HepG2 (cell line): ENCODE data around the gene PCBP4. TPM values are rescaled to one million over a fixed set of nuclear protein-coding genes. Genes with fewer than 3 reads are reported as not detected.
A peak's percentile ranks its signal among the peaks of the same experiment; 100 is the strongest.

Experiments used
- BRD4 ChIP-seq: sonication (generic); formaldehyde crosslinking; IDR thresholded peaks from 2 replicates; pipeline ENCODE4 v1.4.0; 2020; ENCODE audit warnings: missing genetic modification reagents
- CREM ChIP-seq, 2 experiments: sonication (generic) in 1 of 2; formaldehyde crosslinking in 1 of 2; IDR thresholded peaks; 2 replicates each; pipeline versions ENCODE4 v1.4.0 to v1.6.1; 2016 to 2020; ENCODE audit warnings: antibody characterized with exemption in 1 of 2, mild to moderate bottlenecking in 1 of 2, missing genetic modification reagents in 1 of 2
- EEA1 ChIP-seq: sonication (generic); formaldehyde crosslinking; IDR thresholded peaks from 2 replicates; pipeline ENCODE4 v1.5.1; 2020; ENCODE audit warnings: mild to moderate bottlenecking, missing genetic modification reagents, borderline replicate concordance
- EED ChIP-seq: sonication (generic); formaldehyde crosslinking; IDR thresholded peaks from 2 replicates; pipeline ENCODE4 v1.5.0; 2020; ENCODE audit warnings: mild to moderate bottlenecking, missing genetic modification reagents
- FOSL1 ChIP-seq: sonication (generic); formaldehyde crosslinking; IDR thresholded peaks from 2 replicates; pipeline ENCODE4 v1.9.0; 2021; ENCODE audit warnings: missing genetic modification reagents, borderline replicate concordance
- HNRNPH1 ChIP-seq: fragments of 200-400 bp; formaldehyde crosslinking; optimal IDR thresholded peaks from 2 replicates; pipeline ENCODE3; 2017; ENCODE audit warnings: mild to moderate bottlenecking, low read depth, low read length
- HNRNPL ChIP-seq: fragments of 200-400 bp; formaldehyde crosslinking; IDR thresholded peaks from 2 replicates; pipeline ENCODE4 v1.6.1; 2017; ENCODE audit warnings: mild to moderate bottlenecking, low read depth, low read length
- KDM2A ChIP-seq: sonication (generic); formaldehyde crosslinking; IDR thresholded peaks from 2 replicates; pipeline ENCODE4 v1.4.0; 2020; ENCODE audit warnings: low read depth, missing genetic modification reagents, borderline replicate concordance
- KDM6A ChIP-seq: IDR thresholded peaks from 2 replicates; pipeline ENCODE4 v1.6.1; 2016; ENCODE audit warnings: low read depth
- KLF15 ChIP-seq: sonication (generic); formaldehyde crosslinking; IDR thresholded peaks from 2 replicates; pipeline ENCODE4 v1.8.1; 2023; ENCODE audit warnings: borderline replicate concordance, mild to moderate bottlenecking, inconsistent platforms, missing genetic modification reagents, mixed read lengths
- MIER3 ChIP-seq: IDR thresholded peaks from 2 replicates; pipeline ENCODE4 v1.6.1; 2016; ENCODE audit warnings: missing compliant biosample characterization, borderline replicate concordance
- POGZ ChIP-seq: sonication (generic); formaldehyde crosslinking; IDR thresholded peaks from 2 replicates; pipeline ENCODE4 v1.4.0; 2020; ENCODE audit warnings: mild to moderate bottlenecking, missing genetic modification reagents
- TBX3 ChIP-seq: fragments of 450-650 bp; IDR thresholded peaks from 2 replicates; pipeline ENCODE4 v1.6.1; 2017; ENCODE audit warnings: antibody characterized with exemption, mild to moderate bottlenecking, inconsistent platforms, borderline replicate concordance
- ZNF230 ChIP-seq: sonication (generic); formaldehyde crosslinking; IDR thresholded peaks from 2 replicates; pipeline ENCODE4 v1.4.0; 2020; ENCODE audit warnings: mild to moderate bottlenecking, missing genetic modification reagents
- ZNF44 ChIP-seq: sonication (generic); formaldehyde crosslinking; IDR thresholded peaks from 2 replicates; pipeline ENCODE4 v1.5.1; 2020; ENCODE audit warnings: mild to moderate bottlenecking, missing genetic modification reagents
- ZNF451 ChIP-seq: sonication (generic); formaldehyde crosslinking; IDR thresholded peaks from 2 replicates; pipeline ENCODE4 v1.5.0; 2020; ENCODE audit warnings: mild to moderate bottlenecking, missing genetic modification reagents
- ZNF567 ChIP-seq: sonication (generic); formaldehyde crosslinking; IDR thresholded peaks from 2 replicates; pipeline ENCODE4 v1.8.1; 2023; ENCODE audit warnings: mild to moderate bottlenecking, missing genetic modification reagents, borderline replicate concordance
- ZSCAN22 ChIP-seq: sonication (generic); formaldehyde crosslinking; IDR thresholded peaks from 2 replicates; pipeline ENCODE4 v1.4.0; 2020; ENCODE audit warnings: mild to moderate bottlenecking, missing genetic modification reagents
- ZSCAN9 ChIP-seq: IDR thresholded peaks from 2 replicates; pipeline ENCODE4 v1.6.1; 2016; ENCODE audit warnings: borderline replicate concordance
- ZZZ3 ChIP-seq: sonication (generic); formaldehyde crosslinking; IDR thresholded peaks from 2 replicates; pipeline ENCODE4 v1.4.0; 2020; ENCODE audit warnings: missing genetic modification reagents, mild to moderate bottlenecking, borderline replicate concordance
- polyA plus RNA-seq, 8 experiments: library from polyadenylated mRNA; depleted of rRNA in 3 of 8; stranded (reverse) in 7 of 8; unstranded in 1 of 8; fragments of >200 nt; fragmentation: Illumina TruSeq in 4 of 8; extraction: Trizol in 4 of 8; gene quantifications; 2 replicates each; pipeline versions ENCODE4 v1.2.1 to v1.2.3, GENCODE V29; 2011 to 2016; ENCODE audit warnings: low read depth in 4 of 8, missing spikeins in 1 of 8, mixed read lengths in 1 of 8; ENCODE audit not compliant: insufficient read depth in 1 of 8
- total RNA-seq, 5 experiments: library from RNA; depleted of rRNA; stranded (reverse); fragments of >200 nt; fragmentation: Illumina TruSeq; extraction: Trizol; gene quantifications; 2 replicates each; pipeline ENCODE4 v1.2.3, GENCODE V29; 2016; ENCODE audit warnings: low read depth in 1 of 5
- TF ChIP-seq, protein P1 (sequence below): sonication (generic); formaldehyde crosslinking; IDR thresholded peaks from 2 replicates; pipeline ENCODE4 v1.4.0; 2020; ENCODE audit warnings: mild to moderate bottlenecking, missing genetic modification reagents
- TF ChIP-seq, protein P2 (sequence below): sonication (generic); formaldehyde crosslinking; IDR thresholded peaks from 2 replicates; pipeline ENCODE4 v1.4.0; 2020; ENCODE audit warnings: missing genetic modification reagents, borderline replicate concordance

Gene PCBP4
- total and polyA plus RNA-seq, 2 of the 13 experiments (the other 11 are each of a cell fraction or from before 2014, with no cell fraction given) = 36.8 to 51.3 TPM

DNA sequence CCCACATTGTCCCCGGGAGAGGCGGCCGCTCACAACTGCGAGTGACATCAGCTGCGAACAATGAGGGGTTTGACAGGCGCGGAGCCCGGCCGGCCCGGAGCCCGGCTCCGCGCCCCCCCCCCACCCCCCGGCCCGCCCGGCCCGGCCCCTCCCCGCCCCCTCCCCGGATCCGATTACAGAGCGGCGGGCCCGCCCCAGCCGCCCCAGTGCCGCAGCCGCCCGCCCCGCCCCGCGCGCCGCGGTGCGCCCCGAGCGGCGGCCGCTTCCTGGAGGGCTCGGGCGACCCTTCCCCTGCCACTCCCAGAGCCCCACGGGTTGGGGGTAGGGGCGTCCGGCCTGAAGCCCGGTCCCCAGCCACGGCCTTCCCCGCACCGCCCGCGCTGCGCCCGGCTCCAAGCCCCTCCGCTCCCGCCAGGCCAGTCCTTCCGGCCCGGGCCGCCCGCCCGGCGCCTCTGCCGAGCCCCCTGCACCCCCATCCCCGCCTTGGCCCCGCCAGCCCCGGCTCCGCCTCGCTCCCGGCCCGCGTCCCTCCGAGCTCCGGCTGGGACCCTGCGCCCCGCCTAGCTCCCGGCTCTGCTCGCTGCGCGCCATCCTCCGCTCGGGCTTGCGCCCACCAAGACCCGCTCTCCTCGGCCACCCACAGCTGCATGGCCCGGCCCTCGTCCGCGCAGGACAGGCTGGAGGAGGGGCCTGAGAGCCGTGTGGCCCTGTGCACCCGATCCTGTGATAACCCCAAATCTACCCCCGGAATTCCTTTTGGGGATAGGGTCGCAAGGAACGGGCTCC, at the start of gene PCBP4 (continued):
- TF ChIP-seq, protein P1, sequence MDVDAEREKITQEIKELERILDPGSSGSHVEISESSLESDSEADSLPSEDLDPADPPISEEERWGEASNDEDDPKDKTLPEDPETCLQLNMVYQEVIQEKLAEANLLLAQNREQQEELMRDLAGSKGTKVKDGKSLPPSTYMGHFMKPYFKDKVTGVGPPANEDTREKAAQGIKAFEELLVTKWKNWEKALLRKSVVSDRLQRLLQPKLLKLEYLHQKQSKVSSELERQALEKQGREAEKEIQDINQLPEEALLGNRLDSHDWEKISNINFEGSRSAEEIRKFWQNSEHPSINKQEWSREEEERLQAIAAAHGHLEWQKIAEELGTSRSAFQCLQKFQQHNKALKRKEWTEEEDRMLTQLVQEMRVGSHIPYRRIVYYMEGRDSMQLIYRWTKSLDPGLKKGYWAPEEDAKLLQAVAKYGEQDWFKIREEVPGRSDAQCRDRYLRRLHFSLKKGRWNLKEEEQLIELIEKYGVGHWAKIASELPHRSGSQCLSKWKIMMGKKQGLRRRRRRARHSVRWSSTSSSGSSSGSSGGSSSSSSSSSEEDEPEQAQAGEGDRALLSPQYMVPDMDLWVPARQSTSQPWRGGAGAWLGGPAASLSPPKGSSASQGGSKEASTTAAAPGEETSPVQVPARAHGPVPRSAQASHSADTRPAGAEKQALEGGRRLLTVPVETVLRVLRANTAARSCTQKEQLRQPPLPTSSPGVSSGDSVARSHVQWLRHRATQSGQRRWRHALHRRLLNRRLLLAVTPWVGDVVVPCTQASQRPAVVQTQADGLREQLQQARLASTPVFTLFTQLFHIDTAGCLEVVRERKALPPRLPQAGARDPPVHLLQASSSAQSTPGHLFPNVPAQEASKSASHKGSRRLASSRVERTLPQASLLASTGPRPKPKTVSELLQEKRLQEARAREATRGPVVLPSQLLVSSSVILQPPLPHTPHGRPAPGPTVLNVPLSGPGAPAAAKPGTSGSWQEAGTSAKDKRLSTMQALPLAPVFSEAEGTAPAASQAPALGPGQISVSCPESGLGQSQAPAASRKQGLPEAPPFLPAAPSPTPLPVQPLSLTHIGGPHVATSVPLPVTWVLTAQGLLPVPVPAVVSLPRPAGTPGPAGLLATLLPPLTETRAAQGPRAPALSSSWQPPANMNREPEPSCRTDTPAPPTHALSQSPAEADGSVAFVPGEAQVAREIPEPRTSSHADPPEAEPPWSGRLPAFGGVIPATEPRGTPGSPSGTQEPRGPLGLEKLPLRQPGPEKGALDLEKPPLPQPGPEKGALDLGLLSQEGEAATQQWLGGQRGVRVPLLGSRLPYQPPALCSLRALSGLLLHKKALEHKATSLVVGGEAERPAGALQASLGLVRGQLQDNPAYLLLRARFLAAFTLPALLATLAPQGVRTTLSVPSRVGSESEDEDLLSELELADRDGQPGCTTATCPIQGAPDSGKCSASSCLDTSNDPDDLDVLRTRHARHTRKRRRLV = no peak
- no peak; the same call in 1 of the 2 replicates for TF ChIP-seq ZSCAN9 (CRISPR knock-in tag)
- TF ChIP-seq KDM6A (CRISPR knock-in tag) = no peak
- no peak for TF ChIP-seq ZNF44 (CRISPR knock-in tag)
- TF ChIP-seq TBX3 = no peak
- no peak for TF ChIP-seq HNRNPH1
- 0 out of 2 replicates have a peak, but pooled peaks have one; percentile 21 for TF ChIP-seq BRD4 (CRISPR knock-in tag)
- no peak for TF ChIP-seq FOSL1
- TF ChIP-seq EEA1 = no peak
- no peak for TF ChIP-seq POGZ (CRISPR knock-in tag)
- TF ChIP-seq KDM2A (CRISPR knock-in tag) = peak; percentile 90
- no peak for TF ChIP-seq ZSCAN22 (CRISPR knock-in tag)
- no peak for TF ChIP-seq KLF15 (CRISPR knock-in tag)
- TF ChIP-seq EED (CRISPR knock-in tag) = no peak
- TF ChIP-seq, protein P2, sequence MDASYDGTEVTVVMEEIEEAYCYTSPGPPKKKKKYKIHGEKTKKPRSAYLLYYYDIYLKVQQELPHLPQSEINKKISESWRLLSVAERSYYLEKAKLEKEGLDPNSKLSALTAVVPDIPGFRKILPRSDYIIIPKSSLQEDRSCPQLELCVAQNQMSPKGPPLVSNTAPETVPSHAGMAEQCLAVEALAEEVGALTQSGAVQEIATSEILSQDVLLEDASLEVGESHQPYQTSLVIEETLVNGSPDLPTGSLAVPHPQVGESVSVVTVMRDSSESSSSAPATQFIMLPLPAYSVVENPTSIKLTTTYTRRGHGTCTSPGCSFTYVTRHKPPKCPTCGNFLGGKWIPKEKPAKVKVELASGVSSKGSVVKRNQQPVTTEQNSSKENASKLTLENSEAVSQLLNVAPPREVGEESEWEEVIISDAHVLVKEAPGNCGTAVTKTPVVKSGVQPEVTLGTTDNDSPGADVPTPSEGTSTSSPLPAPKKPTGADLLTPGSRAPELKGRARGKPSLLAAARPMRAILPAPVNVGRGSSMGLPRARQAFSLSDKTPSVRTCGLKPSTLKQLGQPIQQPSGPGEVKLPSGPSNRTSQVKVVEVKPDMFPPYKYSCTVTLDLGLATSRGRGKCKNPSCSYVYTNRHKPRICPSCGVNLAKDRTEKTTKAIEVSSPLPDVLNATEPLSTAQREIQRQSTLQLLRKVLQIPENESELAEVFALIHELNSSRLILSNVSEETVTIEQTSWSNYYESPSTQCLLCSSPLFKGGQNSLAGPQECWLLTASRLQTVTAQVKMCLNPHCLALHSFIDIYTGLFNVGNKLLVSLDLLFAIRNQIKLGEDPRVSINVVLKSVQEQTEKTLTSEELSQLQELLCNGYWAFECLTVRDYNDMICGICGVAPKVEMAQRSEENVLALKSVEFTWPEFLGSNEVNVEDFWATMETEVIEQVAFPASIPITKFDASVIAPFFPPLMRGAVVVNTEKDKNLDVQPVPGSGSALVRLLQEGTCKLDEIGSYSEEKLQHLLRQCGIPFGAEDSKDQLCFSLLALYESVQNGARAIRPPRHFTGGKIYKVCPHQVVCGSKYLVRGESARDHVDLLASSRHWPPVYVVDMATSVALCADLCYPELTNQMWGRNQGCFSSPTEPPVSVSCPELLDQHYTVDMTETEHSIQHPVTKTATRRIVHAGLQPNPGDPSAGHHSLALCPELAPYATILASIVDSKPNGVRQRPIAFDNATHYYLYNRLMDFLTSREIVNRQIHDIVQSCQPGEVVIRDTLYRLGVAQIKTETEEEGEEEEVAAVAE (CRISPR knock-in tag) = no peak
- no peak for TF ChIP-seq CREM (IDR thresholded peaks at IDR 0.05)
- TF ChIP-seq CREM (CRISPR knock-in tag; IDR thresholded peaks at IDR 0.05) = no peak
- no peak for TF ChIP-seq ZZZ3
- TF ChIP-seq ZNF567 = no peak
- TF ChIP-seq MIER3 (CRISPR knock-in tag) = no peak
- TF ChIP-seq HNRNPL = no peak
- TF ChIP-seq ZNF451 (CRISPR knock-in tag) = no peak
- no peak for TF ChIP-seq ZNF230 (CRISPR knock-in tag)
